Stimulated activated CD4-positive, alpha-beta T cell treated with anti-CD3 and anti-CD28 coated beads, Interleukin-15, amount 100 ng/mL, for 24 hours (primary cell): ENCODE measurements around the gene BSN.

Source experiments
- DNase-seq: peaks from one replicate; pipeline ENCODE4 v3.0.0-alpha.2; 2020

BSN gene, protein sequence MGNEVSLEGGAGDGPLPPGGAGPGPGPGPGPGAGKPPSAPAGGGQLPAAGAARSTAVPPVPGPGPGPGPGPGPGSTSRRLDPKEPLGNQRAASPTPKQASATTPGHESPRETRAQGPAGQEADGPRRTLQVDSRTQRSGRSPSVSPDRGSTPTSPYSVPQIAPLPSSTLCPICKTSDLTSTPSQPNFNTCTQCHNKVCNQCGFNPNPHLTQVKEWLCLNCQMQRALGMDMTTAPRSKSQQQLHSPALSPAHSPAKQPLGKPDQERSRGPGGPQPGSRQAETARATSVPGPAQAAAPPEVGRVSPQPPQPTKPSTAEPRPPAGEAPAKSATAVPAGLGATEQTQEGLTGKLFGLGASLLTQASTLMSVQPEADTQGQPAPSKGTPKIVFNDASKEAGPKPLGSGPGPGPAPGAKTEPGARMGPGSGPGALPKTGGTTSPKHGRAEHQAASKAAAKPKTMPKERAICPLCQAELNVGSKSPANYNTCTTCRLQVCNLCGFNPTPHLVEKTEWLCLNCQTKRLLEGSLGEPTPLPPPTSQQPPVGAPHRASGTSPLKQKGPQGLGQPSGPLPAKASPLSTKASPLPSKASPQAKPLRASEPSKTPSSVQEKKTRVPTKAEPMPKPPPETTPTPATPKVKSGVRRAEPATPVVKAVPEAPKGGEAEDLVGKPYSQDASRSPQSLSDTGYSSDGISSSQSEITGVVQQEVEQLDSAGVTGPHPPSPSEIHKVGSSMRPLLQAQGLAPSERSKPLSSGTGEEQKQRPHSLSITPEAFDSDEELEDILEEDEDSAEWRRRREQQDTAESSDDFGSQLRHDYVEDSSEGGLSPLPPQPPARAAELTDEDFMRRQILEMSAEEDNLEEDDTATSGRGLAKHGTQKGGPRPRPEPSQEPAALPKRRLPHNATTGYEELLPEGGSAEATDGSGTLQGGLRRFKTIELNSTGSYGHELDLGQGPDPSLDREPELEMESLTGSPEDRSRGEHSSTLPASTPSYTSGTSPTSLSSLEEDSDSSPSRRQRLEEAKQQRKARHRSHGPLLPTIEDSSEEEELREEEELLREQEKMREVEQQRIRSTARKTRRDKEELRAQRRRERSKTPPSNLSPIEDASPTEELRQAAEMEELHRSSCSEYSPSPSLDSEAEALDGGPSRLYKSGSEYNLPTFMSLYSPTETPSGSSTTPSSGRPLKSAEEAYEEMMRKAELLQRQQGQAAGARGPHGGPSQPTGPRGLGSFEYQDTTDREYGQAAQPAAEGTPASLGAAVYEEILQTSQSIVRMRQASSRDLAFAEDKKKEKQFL (N-terminal part only)

DNA sequence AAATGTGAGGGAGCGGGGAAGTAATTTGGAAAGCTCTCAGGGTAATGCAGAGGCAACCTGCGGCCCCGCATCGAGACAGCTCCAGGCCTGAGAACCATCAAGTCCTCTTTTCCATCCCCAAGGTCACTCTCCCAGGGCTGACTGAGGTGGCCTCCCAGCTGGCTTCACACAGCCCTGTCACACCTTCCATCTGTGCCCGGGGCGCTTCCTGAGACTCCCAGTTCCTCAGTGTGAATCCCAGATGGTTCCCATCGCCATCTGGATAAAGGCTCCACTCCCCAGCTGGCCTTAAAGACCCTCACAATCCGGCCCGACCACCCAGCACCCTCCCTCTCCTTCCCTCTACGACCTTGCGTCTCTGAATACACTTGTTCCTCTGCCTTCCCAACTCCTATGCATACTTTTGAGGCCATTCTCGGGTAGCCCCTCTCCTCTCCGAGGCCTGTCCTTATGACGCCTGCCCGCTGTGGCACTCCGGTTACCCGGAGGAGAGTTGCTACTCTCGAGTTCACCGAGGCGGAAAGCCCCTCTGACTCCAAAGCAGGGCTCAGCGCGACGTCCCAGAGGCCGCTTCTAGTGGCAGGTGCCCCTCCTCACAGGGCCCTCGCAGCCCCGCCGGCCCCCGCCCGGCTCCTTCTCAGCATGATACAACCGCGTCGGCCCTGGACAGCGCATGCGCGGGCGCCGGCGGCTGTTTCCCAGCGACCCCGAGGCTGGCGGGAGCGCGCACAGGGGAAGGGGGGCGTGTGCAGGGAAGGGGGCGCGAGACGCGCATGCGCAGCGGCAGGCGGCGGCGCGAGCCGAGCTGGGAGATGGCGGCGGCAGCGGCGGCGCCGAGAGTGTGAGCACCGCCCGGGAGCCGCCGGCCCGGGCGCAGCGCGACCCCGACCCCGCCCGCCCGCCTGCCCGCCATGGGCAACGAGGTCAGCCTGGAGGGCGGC lies at the start of gene BSN:
TSS of gene BSN (plus strand) at position 786 of the 941 bp plus-strand sequence. CDS start at position 912, 126 bp downstream.
- peak; percentile 94 for DNase-seq

DNA sequence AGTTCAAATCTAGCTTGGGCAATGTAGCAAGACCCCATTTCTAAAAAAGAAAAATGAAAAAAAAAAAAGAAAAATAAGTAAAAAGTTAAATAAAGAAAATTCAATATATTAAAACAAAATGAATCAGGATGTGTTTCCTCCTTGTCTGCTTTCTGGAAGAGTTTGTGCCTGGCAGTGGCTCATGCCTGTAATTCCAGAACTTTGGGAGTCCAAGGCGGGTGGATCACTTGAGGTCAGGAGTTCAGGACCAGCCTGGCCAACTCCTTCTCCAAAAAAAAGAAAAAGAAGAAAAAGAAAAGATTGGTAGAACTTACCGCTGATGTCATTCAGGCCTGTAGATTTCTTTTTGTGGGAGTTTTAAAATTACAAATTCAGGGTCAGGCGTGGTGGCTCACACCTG lies 47.4 kb upstream of the BSN start:
- DNase-seq: no peak

DNA sequence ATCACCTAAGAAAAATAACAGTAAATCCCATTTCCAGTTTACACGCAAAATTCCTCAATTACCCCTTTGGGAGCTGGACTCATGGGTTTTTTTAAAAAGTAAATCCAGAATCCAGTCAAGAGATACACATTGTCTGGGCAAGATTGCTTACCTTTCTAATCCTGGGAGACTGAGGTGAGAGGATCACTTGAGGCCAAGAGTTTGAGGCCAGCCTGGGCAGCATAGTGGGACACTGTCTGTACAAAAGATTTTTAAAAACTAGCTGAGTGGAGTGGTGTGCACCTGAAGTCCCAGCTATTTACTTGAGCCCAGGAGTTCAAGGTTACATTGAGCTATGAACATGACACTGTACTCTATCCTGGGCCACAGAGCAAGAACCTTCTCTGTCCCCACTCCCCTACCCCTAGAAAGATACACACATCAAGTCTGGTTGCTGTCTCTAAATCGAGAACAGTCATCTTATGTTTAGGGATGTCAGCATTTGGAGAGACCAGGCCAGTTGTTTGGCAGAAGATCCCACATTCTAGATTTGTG lies 45.2 kb upstream of the BSN start:
- DNase-seq: no peak

DNA sequence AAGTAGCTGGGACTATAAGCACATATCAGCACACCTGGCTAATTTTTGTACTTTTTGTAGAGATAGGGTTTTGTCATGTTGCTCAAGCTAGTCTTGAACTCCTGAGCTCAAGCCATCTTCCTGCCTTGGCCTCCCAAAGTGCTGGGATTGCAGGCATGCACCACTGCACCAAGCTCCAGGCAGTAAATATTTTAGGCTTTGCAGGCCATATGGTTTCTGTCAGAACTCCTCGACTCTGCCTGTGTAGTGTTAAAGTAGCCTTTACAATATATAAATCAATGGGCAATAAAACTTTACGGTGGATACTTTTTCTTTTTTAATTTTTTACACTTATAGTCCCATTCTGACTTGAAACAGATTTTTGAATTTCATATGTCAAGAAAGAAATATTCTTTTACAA lies 42.6 kb upstream of the BSN start:
- DNase-seq: no peak

DNA sequence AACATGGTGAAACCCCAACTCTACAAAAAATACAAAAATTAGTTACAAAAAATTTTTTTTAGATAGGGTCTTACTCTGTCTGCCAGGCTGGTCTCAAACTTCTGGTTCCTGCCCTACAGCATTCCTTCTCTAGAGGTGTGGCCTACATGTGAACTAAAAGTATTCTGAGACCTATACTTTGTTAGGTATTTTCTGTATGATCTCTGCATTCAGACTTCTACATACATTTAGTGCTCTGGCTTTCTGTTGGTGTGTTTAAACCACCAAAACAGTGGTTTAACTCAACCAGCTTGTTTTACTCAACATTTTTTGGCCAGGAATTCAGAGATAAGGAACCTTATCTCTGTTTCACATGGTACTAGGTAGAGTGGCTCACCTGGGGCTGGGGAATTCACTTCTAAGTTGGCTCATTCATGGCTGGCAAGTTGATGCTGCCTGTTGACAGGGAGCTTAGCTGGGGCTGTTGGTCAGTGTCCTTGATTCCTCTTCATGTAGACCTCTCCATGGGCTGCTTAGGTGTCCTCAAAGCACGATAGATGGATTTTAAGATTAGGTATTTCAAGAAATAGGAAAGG lies 41.4 kb upstream of the BSN start:
- DNase-seq: no peak

DNA sequence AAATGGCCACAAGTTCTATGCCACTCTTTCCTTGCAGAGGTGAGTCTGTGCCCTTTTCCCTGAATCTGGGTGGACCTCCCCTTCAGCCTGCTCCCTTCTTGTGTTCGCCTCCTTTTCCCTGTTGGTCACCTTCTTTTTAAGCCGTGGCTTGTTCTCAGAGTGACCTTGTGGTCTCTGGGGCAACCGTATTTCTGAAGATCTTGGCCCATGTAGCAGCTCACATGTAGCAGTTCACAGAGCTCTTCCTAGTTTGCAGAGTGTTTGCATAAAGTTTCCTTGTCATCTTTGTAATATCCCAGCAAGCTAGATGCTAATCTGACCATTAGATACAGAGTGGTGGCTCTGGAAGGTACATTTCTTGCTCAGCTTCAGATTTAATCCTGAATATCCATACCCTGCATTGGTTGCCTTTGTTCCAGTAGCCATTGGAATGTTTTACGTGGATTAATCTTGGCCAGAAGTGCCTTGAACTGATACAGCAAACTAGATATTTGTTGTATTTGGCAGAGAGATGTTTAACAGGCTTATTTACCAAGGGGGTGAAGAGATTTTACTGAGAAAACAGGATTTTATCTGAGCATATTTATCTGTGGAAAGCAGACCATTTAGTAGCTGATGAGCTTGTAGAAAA lies 40.7 kb upstream of the BSN start:
- DNase-seq: no peak

DNA sequence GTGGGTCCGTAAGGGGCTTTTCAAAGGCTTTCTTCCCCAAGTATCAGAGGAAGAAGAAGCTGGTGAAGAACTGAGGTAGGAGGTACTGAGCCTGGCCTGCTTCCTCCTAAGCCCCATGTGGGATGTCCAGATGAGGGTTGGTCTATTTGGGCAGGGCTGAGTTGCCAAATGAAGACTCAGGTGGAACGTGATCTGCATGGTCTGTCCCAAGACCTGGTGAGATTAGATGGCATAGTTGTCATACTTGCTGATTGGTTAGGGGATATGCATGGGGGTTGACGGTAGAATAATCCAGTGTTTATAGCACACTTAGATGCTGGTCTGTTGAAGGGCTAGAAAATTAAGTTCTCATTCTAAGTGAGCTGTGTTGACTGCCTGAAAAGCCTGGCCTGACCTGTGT lies 36.3 kb upstream of the BSN start:
- no peak for DNase-seq

DNA sequence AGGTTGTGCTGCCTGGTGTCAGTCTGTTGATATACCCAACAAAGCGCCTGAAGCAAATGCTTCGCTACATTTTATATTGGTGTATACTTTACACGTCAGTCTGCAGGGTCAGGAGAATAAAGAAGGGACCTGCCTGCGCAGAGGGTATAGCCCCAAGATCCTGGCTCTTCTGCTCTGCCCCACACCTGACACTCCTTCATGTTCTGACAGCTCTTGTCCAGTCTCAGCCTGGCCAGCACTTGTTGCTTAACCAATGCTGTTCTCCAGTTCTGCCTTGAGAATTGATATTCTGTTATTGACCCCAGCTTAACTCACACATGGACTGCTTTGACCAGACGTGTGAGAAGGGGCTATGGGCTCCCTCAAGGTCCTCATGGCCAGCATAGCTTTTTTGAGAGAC lies 35.8 kb upstream of the BSN start:
- no peak for DNase-seq

DNA sequence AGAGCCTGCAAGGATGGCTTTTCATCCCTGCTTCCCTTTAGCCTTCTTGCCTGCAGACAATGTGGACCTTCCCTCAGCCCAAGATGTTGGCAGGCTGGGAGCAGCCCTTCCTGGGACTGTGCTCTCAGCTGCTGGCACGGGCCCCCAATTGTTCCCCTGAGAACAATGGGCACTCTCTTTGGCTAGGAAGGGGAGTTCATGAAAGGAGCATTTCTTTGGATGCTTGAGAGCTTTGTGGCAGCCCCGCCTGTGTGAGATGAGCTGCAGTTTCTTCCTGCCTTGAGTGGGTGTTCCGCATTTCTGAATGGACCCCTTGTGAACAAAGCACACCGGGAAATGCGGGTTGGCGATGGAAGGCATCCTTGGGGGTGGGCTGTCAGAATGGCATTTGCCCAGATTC lies 35.0 kb upstream of the BSN start:
- no peak for DNase-seq

DNA sequence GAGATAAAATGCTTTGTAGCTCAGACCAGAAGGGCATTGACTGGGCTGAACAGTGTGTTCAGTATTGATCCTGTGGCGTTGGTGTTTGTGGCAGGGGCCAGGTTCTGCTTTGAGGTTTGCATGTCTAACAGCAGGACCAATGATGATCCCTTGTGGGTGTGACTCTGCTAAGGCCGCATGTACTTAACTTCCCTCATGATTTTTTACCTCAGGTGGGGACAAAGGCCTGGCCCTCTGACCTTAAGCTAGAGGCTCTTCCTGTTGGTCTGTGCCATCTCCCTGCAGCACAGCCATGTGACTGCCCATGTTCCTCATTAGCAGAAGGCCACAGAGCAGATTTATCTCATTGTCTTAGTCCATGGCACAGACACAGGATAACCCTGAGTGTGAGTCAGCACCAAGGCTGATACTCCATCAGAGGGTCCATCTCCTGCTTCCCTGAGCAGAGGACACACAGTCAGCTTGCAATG lies 34.3 kb upstream of the BSN start:
- DNase-seq: no peak

DNA sequence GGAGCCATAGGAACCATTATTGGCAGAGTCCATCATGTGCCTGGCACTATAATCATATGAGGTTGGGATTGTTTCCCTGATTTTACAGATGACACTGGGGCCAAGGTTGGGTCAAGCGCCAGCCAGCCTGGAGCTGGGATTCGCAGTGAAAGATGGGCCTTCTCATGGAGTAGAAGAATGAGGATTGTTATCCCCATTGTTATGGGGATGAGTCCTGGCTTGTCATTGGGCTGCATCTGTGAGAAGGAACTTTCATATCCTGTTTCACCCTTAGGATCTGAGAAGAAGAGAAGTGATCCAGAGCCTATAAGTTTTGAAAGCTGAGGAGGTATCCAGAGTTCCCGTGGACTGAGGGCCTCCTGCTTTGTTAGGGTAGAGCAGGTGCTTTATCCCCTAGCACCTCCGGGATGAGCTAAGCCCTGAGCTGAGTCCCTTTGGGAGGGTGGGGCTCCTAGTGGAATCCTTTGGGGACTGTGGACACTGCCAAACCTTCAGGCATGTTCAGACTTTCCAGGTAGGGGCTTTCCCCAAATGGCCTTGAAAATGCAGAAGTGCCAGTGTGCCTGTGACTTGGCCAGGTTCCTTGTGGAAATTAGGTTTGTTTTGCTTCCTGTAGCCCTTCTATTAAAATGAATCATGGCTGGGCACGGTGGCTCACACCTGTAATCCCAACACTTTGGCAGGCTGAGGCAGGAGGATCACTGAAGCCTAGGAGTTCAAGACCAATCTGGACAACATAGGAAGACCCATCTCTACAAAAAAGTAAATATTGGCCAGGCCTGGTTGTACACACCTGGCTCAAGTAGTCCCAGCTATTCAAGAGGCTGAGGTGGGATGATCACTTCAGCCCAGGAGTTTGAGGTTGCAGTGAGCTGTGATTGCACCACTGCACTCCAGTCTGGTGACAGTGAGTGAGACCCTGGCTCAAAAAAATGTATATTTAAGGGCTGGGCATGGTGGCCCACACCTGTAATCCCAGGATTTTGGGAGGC lies 30.2 kb upstream of the BSN start:
- no peak for DNase-seq

DNA sequence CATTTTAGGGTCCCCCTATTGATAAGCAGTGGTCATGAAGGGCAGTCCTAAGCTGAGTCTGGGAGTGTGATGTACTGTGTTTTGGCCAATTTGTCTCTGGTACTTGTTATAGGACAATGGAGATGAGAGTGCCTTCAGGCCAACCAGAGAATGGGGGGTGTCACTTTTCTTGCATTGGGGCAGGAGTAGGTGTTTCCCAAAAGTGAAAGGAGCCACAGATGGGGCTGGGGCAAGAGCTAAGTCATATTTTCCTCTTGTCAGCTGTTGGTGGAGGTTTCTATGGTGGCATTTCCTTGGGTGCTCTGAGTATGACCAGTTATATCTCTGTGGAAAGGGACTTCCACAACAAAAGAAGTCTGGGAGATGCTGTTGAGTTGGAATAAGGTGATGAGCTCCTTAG lies 24.7 kb upstream of the BSN start:
- DNase-seq: peak; percentile 26

DNA sequence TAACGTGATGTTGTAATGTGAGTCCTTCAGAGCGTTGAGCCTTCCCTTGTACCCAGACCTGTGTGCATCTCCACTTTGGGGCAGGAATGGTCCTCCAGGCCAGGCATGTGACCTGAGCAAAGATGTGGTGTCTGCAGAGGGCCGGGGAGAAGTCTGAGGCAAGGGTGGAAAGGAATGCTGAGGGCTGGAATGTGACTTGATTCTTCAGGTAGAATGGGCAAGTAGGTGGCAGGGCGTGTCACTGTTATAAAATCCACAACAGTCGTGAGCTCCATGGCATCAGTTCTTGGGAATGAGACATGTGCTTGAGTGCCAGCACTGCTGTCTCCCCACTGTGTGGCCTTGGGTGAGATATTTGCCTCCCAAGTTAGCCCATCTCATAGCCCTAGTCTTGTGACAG lies 24.0 kb upstream of the BSN start:
- no peak for DNase-seq

DNA sequence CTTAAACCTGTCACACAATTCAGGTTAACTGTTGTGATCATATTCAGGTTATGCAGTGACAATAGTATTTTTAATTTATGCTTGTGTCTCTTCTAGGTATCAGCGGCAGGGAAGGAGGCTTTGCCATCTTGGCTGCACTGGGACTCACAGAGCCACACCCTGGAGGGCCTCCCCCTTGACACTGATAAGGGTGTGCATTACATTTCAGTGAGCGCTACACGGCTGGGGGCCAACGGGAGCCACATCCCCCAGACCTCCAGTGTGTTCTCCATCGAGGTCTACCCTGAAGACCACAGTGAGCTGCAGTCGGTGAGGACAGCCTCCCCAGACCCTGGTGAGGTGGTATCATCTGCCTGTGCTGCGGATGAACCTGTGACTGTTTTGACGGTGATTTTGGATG lies 23.6 kb upstream of the BSN start:
- DNase-seq: no peak

DNA sequence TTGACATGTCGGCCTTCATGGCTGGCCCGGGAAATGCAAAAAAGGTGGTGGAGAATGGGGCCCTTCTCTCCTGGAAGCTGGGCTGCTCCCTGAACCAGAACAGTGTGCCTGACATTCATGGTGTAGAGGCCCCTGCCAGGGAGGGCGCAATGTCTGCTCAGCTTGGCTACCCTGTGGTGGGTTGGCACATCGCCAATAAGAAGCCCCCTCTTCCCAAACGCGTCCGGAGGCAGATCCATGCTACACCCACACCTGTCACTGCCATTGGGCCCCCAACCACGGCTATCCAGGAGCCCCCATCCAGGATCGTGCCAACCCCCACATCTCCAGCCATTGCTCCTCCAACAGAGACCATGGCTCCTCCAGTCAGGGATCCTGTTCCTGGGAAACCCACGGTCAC lies 23.1 kb upstream of the BSN start:
- DNase-seq: no peak

DNA sequence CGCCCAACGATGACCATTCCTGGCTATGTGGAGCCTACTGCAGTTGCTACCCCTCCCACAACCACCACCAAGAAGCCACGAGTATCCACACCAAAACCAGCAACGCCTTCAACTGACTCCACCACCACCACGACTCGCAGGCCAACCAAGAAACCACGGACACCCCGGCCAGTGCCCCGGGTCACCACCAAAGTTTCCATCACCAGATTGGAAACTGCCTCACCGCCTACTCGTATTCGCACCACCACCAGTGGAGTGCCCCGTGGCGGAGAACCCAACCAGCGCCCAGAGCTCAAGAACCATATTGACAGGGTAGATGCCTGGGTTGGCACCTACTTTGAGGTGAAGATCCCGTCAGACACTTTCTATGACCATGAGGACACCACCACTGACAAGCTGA lies 22.6 kb upstream of the BSN start:
- peak; percentile 12 for DNase-seq

DNA sequence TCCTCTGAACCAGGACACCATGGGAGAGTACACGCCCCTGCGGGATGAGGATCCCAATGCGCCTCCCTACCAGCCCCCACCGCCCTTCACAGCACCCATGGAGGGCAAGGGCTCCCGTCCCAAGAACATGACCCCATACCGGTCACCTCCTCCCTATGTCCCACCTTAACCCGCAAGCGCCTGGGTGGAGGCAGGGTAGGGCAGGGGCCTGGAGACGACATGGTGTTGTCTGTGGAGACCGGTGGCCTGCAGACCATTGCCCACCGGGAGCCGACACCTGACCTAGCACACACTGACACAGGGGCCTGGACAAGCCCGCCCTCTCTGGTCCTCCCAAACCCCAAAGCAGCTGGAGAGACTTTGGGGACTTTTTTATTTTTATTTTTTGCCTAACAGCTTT lies 21.2 kb upstream of the BSN start:
- no peak for DNase-seq

DNA sequence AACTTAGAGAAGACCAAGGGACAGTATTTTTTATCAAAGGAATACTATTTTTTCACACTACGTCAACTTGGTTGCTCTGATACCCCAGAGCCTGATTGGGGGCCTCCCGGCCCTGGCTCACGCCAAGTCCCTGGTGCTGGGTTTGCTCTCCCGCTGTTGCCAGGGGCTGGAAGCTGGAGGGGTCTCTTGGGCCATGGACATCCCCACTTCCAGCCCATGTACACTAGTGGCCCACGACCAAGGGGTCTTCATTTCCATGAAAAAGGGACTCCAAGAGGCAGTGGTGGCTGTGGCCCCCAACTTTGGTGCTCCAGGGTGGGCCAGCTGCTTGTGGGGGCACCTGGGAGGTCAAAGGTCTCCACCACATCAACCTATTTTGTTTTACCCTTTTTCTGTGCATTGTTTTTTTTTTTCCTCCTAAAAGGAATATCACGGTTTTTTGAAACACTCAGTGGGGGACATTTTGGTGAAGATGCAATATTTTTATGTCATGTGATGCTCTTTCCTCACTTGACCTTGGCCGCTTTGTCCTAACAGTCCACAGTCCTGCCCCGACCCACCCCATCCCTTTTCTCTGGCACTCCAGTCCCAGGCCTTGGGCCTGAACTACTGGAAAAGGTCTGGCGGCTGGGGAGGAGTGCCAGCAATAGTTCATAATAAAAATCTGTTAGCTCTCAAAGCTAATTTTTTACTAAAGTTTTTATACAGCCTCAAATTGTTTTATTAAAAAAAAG lies 20.3 kb upstream of the BSN start:
- no peak for DNase-seq
